ENCODE results near the gene CDC14B.

- TF ChIP-seq POLR2A (IDR thresholded peaks at IDR 0.05) (no peak), CTCF (IDR thresholded peaks at IDR 0.05) (no peak)
Observed at GRCh38 chr9:96509848-96510247, 109.8 kb downstream of the CDC14B start.

Data from lower leg skin (tissue), 3 donors.